ENCODE results near the gene STX10. TPM values are rescaled to one million over a fixed set of nuclear protein-coding genes. Genes with fewer than 3 reads are reported as not detected.

Gene STX10
- total RNA-seq, 1 experiment from 2014 or later = 43.6 TPM

GRCh38 chr19:13122275-13122878, 27.8 kb downstream of the STX10 start:
- DNase-seq (ENCODE audit: low read depth, low spot score) = no peak
- peaks cover 18% of the 10 kb centered on the region for H3K4me1 ChIP-seq (ENCODE audit: control insufficient read depth, insufficient read depth, low read length)
- H3K27me3 ChIP-seq (ENCODE audit: control insufficient read depth, insufficient read depth, low read length) = no peaks in the 10 kb centered on the region
- CTCF ChIA-PET = no interaction called here
- no peaks in the 10 kb centered on the region; the same call in none of the 2 replicates for H3K36me3 ChIP-seq (ENCODE audit: control insufficient read depth, insufficient read depth, low read length)
- no peaks in the 10 kb centered on the region for H3K9me3 ChIP-seq (ENCODE audit: control insufficient read depth, insufficient read depth, low read depth, low read length)
- ATAC-seq = no peak
- in situ Hi-C loops (cut with HindIII; ENCODE audit: low pct_unique_long_range_greater_than_20kb, low sequenced_read_pairs) (no loop called here), intact Hi-C loops (cut with micrococcal nuclease; ENCODE audit: unreplicated experiment) (no loop called here)
- POLR2A ChIA-PET = no interaction called here
- H3K4me3 ChIP-seq (ENCODE audit: low read depth in 2 of 2, low read length in 2 of 2) = no peak overlapping the region
- no peak overlapping the region for H3K27ac ChIP-seq (ENCODE audit: low read length)
- BruUV-seq (replicated peaks) = no TSS peak
- TF ChIP-seq CTCF (IDR thresholded peaks at IDR 0.05) = no peak
- TF ChIP-seq SIN3A (IDR thresholded peaks at IDR 0.05; ENCODE audit: borderline replicate concordance, insufficient read depth, low read depth, low read length) = no peak

DNA sequence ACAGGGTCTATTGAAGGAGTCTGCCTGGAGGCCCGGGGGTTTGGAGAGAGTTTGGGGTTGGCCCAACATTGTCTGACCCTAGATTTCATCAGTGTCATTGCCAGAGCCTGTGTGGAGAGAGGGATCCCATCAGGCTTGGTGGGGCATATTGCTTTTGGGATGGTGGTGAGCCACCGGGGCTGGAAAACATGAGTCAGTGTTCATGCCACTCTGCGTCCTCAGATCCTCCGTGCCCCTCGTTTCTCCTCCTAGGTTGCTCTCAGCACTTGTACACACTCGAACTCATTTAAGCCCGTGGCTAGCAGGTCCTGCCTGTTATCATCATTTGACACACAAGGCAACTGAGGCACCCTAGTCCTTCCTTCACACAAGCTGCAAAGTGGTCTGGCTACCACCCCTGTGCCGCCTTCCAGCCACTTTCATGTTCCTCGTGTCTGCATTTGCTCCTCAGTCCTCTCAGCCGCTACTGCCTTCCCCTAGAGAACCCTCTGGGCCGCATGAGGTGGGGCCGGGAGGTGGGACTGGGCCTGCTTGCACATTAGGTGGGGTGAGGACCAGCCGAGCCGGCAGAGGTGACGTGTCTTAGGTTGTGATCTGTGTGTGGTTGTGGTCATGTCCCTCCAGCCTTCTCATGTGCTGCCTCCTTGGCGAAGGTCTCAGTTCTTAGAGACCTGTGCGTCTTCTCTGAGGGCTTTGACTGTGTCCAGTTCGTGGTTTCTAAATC, 28.5 kb downstream of the STX10 start:
- in situ Hi-C loops (cut with HindIII; ENCODE audit: low pct_unique_long_range_greater_than_20kb, low sequenced_read_pairs) (no loop called here), intact Hi-C loops (cut with micrococcal nuclease; ENCODE audit: unreplicated experiment) (no loop called here)
- ATAC-seq (no peak), DNase-seq (ENCODE audit: low read depth, low spot score) (no peak)
- Histone ChIP-seq H3K4me1 (ENCODE audit: control insufficient read depth, insufficient read depth, low read length) (peaks cover 18% of the 10 kb centered on the region), H3K9me3 (ENCODE audit: control insufficient read depth, insufficient read depth, low read depth, low read length) (no peaks in the 10 kb centered on the region), H3K4me3 (ENCODE audit: low read depth in 2 of 2, low read length in 2 of 2) (no peak overlapping the region), H3K27ac (ENCODE audit: low read length) (no peak overlapping the region), H3K27me3 (ENCODE audit: control insufficient read depth, insufficient read depth, low read length) (no peaks in the 10 kb centered on the region), H3K36me3 (ENCODE audit: control insufficient read depth, insufficient read depth, low read length) (no peaks in the 10 kb centered on the region; the same call in none of the 2 replicates)
- ChIA-PET POLR2A (no interaction called here), CTCF (no interaction called here)
- BruUV-seq (replicated peaks) = no TSS peak
- no peak for TF ChIP-seq REST (IDR thresholded peaks at IDR 0.05; ENCODE audit: insufficient read depth in 1 of 2, low read depth in 2 of 2, low read length in 1 of 2)
- TF ChIP-seq SIN3A (IDR thresholded peaks at IDR 0.05; ENCODE audit: borderline replicate concordance, insufficient read depth, low read depth, low read length) = no peak
- no peak for TF ChIP-seq POLR2AphosphoS5 (IDR thresholded peaks at IDR 0.05; ENCODE audit: low read depth, low read length)
- TF ChIP-seq CTCF (IDR thresholded peaks at IDR 0.05) = no peak
- TF ChIP-seq TCF7L2 (IDR thresholded peaks at IDR 0.05; ENCODE audit: low read depth, low read length) = no peak

Data from Panc1 (cell line).